GM04503 (cell line): ENCODE measurements around the gene ZNF444.

ENCODE experiments used
- DNase-seq: peaks from one replicate; pipeline ENCODE4 v3.0.0-alpha.2; 2012; ENCODE audit warnings: low read depth

Gene ZNF444

GRCh38 chr19:56107626-56108351 lies 33.3 kb upstream of the ZNF444 start:
- no peak for DNase-seq

GRCh38 chr19:56108447-56109195 lies 32.5 kb upstream of the ZNF444 start:
- DNase-seq, result no peak

- no peak for DNase-seq
These were observed 31.9 kb upstream of the ZNF444 start for GRCh38 chr19:56109226-56109625.

- no peak for DNase-seq
These were observed 30.3 kb upstream of the ZNF444 start for GRCh38 chr19:56110515-56111448.

- no peak for DNase-seq
These were observed 29.3 kb upstream of the ZNF444 start for GRCh38 chr19:56111601-56112312.

- DNase-seq, result no peak
These were observed 28.8 kb upstream of the ZNF444 start for GRCh38 chr19:56112313-56112709.

- no peak for DNase-seq
These were observed 27.9 kb upstream of the ZNF444 start for GRCh38 chr19:56113074-56113632.

- no peak for DNase-seq
These were observed 26.9 kb upstream of the ZNF444 start for GRCh38 chr19:56114051-56114777.

GRCh38 chr19:56114778-56115110 lies 26.3 kb upstream of the ZNF444 start:
- DNase-seq, result no peak

- no peak for DNase-seq
These were observed 25.6 kb upstream of the ZNF444 start for GRCh38 chr19:56115490-56115889.

- no peak for DNase-seq
These were observed 24.5 kb upstream of the ZNF444 start for GRCh38 chr19:56116606-56117005.

- DNase-seq, result no peak
These were observed 23.7 kb upstream of the ZNF444 start for GRCh38 chr19:56117376-56117884.

GRCh38 chr19:56117889-56118288 lies 23.2 kb upstream of the ZNF444 start:
- DNase-seq, result no peak

GRCh38 chr19:56118666-56119581 lies 22.2 kb upstream of the ZNF444 start:
- no peak for DNase-seq

- DNase-seq, result no peak
These were observed 21.5 kb upstream of the ZNF444 start for GRCh38 chr19:56119582-56119978.

- DNase-seq, result no peak
These were observed 21.1 kb upstream of the ZNF444 start for GRCh38 chr19:56120002-56120370.

GRCh38 chr19:56120371-56121179 lies 20.5 kb upstream of the ZNF444 start:
- DNase-seq, result peak; percentile 27
